AG09309 (cell line): ENCODE data around the gene PDE6A.

Experiments
- DNase-seq: peaks from one replicate; pipeline ENCODE4 v3.0.0-alpha.2; 2010; ENCODE audit warnings: low read depth
- H3K4me3 ChIP-seq: 2 replicates; pipeline ENCODE4 v1.5.1; 2011; ENCODE audit warnings: mild to moderate bottlenecking, low read depth, low read length, moderate library complexity; ENCODE audit not compliant: control insufficient read depth
- CTCF ChIP-seq: IDR thresholded peaks from 2 replicates; pipeline ENCODE4 v1.5.1; 2011; ENCODE audit warnings: mild to moderate bottlenecking, low read depth, low read length, inconsistent platforms; ENCODE audit not compliant: insufficient read depth, control insufficient read depth; ENCODE audit errors: missing control alignments

Gene PDE6A

DNA sequence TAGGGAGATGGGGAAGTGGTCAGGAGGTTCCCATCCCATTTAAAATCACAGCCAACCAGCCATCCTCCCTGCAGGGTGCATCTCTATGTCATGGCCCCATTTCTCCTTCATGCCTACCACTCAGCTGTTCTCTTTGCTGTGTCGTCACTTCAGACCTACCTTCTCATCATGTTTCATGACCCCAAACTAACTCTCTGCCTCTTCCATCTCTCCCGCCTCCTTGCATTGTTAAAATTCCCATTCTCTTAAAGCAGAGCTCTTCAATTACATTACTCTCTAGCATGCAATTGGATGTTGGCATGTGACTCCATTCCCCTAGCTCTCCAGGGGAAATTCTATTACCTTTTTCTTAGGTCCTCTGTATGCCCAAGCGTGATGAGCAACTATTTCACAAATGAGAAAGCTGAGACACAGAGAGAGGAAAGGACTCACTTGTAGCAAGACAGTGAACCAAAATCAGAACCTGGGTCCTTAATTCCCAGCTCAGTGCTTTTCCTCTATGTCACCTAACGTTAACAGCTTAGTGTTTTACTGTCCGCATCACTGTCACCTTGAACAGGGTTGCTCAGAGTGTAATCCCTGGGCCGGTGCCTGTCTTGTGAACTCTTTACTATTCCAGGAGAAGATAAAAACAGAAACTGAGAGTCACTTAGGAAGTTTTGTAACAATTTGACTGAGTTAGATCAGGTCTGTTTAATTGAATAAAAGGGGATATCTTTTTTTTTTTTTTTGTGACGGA lies 28.1 kb downstream of the PDE6A start:
- H3K4me3 ChIP-seq, result no peak overlapping the region
- DNase-seq, result no peak
- TF ChIP-seq CTCF, result no peak

DNA sequence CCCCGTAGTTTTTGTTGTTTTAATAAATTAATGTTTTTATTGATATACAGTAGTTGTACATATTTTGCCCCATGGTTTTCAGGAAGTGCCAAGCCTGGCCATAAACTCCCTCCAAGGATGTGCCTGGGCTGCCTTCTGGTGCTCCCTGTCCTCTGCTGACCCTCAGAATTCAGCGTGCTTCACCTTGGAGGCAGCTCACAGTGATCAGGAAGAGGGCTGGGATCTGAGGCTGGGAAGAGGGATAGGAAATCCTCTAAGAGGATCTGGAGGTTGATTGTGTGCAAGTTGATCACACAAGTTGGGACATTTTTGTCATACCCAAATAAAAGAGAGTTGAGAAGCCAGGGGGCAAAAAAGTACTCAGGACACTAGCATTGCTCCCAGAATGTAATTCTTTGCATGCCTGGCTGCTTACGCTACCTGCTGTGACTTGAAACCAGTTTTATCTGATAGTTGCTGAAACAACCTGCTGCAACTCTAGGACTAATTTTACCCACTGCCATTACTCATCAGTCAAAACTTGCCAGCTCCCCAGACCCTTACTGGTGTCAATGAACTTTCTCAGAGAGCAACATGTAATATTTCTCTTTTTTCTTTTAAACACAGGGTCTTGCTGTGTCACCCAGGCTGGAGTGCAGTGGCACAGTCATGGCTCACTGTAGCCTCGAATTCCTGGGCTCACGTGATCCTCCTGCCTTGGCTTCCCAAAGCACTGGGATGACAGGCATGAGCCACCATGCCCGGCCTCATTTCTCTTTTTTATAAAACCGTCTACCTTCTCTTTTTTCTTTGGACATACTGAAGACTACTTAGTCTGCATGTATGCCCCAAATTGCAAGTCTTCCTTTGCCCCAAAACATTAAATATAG lies 29.0 kb downstream of the PDE6A start:
- no peak for DNase-seq
- H3K4me3 ChIP-seq, result no peak overlapping the region
- TF ChIP-seq CTCF, result no peak

DNA sequence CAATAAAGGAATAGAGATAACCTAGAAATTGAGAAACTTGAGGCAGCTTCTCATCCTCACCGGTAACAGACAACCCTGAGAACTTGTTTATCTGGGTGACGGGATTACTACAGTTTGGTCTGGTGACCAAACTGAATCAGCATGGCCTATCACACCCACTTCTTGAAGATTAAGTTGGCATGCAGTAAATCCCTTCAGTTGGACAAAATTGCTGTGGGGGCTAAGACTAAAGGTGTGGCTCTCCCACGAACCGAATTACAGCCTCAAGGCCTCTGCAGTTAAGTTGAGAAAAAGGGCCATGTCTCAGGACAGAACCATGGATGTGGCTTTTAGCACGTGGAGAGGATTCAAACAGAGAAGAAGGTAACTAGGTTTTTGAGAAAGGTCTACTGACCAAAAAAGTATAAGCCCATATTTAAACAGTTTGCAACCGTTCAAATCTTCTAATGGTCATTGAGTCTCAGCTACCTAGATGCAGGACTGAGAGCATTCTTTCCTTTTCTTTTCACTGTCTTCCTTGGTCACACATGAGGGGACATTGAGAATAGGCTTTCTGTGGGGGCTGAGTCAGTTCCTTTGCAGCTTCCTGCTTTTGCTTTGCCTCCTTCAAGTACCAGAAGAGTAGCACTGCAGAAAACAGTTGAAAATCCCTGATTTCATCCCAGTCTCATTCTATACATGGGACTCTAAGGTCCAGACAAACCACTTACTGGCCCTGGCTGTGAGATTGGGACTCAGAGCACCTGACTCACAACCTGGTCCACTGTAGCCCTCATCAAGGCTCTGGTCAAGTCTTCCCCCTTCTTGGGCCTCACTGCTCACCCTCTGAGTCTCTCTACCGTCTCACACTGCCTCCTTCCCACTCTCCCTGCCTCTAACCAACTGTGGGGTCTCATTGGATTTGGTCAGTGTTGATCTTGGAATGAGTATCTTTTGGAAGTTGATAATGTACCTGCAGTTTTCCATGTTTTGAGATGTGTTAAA lies 30.9 kb downstream of the PDE6A start:
- TF ChIP-seq CTCF, result no peak
- DNase-seq, result no peak
- H3K4me3 ChIP-seq, result no peak overlapping the region

GRCh38 chr5:149912226-149912871 lies 32.2 kb downstream of the PDE6A start:
- DNase-seq, result no peak
- TF ChIP-seq CTCF, result no peak
- no peak overlapping the region for H3K4me3 ChIP-seq

DNA sequence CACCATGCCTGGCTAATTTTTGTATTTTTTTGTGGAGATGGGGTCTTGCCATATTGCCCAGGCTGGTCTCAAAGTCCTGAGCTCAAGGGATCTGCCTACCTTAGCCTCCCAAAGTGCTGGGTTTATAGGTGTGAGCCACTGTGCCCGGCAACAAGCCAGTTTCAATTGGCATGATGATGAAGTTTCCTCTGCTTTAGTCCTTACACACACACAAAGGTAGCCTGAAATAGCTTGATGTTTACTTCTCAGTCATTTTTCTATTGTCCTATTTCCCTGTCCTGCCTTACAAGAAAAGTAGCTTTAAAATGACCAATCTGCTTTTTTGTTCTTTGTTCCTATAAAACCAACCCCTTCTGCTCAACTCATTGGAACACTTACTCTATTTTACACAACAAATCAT lies 33.6 kb downstream of the PDE6A start:
- TF ChIP-seq CTCF, result no peak
- no peak for DNase-seq

GRCh38 chr5:149907828-149908227 lies 36.8 kb downstream of the PDE6A start:
- no peak overlapping the region for H3K4me3 ChIP-seq
- no peak for DNase-seq
- TF ChIP-seq CTCF, result no peak

More for the DNA sequence above, 33.6 kb downstream of the PDE6A start:
- no peak overlapping the region for H3K4me3 ChIP-seq
